ENCODE measurements around the gene CUL7. TPM values are rescaled to one million over a fixed set of nuclear protein-coding genes. Genes with fewer than 3 reads are reported as not detected.

The CUL7 gene
- total RNA-seq, 2 experiments from 2014 or later, result 14.1 to 14.9 TPM

GRCh38 chr6:43078691-43079090, 25.0 kb upstream of the CUL7 start:
- Histone ChIP-seq H3K4me3 (ENCODE audit: low read depth, low read length, poor library complexity, severe bottlenecking) (no peak overlapping the region), H3K36me3 (ENCODE audit: insufficient read depth, low read length) (no peaks in the 10 kb centered on the region), H4K20me1 (ENCODE audit: insufficient read depth, low read length) (0 out of 2 replicates have a peak, but pooled peaks cover 8% of the 10 kb centered on the region), H2AFZ (ENCODE audit: low read length) (no peak overlapping the region), H3K4me1 (ENCODE audit: insufficient read depth, low read length, poor library complexity, severe bottlenecking) (peaks cover 21% of the 10 kb centered on the region), H3K9me3 (ENCODE audit: low read length) (no peaks in the 10 kb centered on the region), H3K27ac (ENCODE audit: low read depth, low read length, poor library complexity, severe bottlenecking) (no peak overlapping the region), H3K9me2 (ENCODE audit: insufficient read depth, low read length) (no peaks in the 10 kb centered on the region), H3K4me2 (ENCODE audit: low read length) (no peak overlapping the region), H3K79me2 (ENCODE audit: insufficient read depth, low read depth, low read length) (peaks cover 6% of the 10 kb centered on the region; the same call in 1 of the 2 replicates)
- BruUV-seq (replicated peaks), result no TSS peak
- CTCF ChIA-PET (ENCODE audit: unreplicated experiment), result no interaction called here
- POLR2A ChIA-PET, result interaction anchor here (0.7 kb wide), 2 partner anchors 20 to 518 kb away, joined by 3 to 4 read pairs; no protein-coding TSS in a partner anchor
- no peak for DNase-seq (ENCODE audit: low spot score)
- TF ChIP-seq CTCF (conservative IDR thresholded peaks at IDR 0.05; ENCODE audit: low read length) (no peak), EZH2phosphoT487 (IDR thresholded peaks at IDR 0.05; ENCODE audit: borderline replicate concordance, low read depth, low read length) (no peak)
- intact Hi-C loops (cut with micrococcal nuclease; ENCODE audit: unreplicated experiment), result loop anchor here (10.0 kb wide), 1 partner anchor 426 kb away; no protein-coding TSS in a partner anchor

- POLR2A ChIA-PET, result no interaction called here
- H3K4me3 ChIP-seq (ENCODE audit: low read depth, low read length, poor library complexity, severe bottlenecking), result peak overlapping the region; percentile 98
- H3K27ac ChIP-seq (ENCODE audit: low read depth, low read length, poor library complexity, severe bottlenecking), result no peak overlapping the region
- no peaks in the 10 kb centered on the region for H3K9me3 ChIP-seq (ENCODE audit: low read length)
- peaks cover 6% of the 10 kb centered on the region; the same call in 1 of the 2 replicates for H3K79me2 ChIP-seq (ENCODE audit: insufficient read depth, low read depth, low read length)
- TF ChIP-seq EZH2phosphoT487 (IDR thresholded peaks at IDR 0.05; ENCODE audit: borderline replicate concordance, low read depth, low read length) (no peak), CTCF (conservative IDR thresholded peaks at IDR 0.05; ENCODE audit: low read length) (no peak)
- peaks cover 21% of the 10 kb centered on the region for H3K4me1 ChIP-seq (ENCODE audit: insufficient read depth, low read length, poor library complexity, severe bottlenecking)
- no peak for DNase-seq (ENCODE audit: low spot score)
- BruUV-seq (replicated peaks), result TSS peak; percentile 39
- no peak overlapping the region for H2AFZ ChIP-seq (ENCODE audit: low read length)
- CTCF ChIA-PET (ENCODE audit: unreplicated experiment), result no interaction called here
- H3K36me3 ChIP-seq (ENCODE audit: insufficient read depth, low read length), result no peaks in the 10 kb centered on the region
- intact Hi-C loops (cut with micrococcal nuclease; ENCODE audit: unreplicated experiment), result loop anchor here (10.0 kb wide), 1 partner anchor 427 kb away; no protein-coding TSS in a partner anchor
- H4K20me1 ChIP-seq (ENCODE audit: insufficient read depth, low read length), result 0 out of 2 replicates have a peak, but pooled peaks cover 5% of the 10 kb centered on the region
- peak overlapping the region; percentile 94 for H3K4me2 ChIP-seq (ENCODE audit: low read length)
- no peaks in the 10 kb centered on the region for H3K9me2 ChIP-seq (ENCODE audit: insufficient read depth, low read length)
Observed at GRCh38 chr6:43077981-43078511, 24.4 kb upstream of the CUL7 start.

DNA sequence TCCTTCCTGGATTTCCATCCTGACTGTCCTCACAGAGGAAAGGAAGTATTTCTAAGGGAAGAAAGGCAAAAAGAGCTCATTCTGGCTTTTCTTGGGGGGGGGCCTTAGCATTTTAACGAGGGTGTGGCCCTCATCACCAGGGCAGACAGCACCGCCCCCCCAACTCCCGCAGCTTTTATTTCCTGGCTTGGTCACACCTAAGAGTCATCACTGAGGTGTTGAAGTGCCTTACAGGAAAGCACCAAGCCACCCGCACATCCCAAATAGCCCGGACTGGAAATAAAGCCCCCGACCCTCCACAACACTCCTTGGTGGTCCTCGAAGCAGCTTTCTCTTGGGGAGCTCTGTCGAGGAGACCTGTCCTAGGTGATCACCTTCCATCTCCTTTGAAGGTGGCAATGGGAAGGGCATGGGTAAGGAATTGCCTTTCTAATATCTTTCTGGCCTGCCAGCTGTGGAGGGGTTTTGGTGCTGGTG, 23.7 kb upstream of the CUL7 start:
- Histone ChIP-seq H3K27ac (ENCODE audit: low read depth, low read length, poor library complexity, severe bottlenecking) (no peak overlapping the region), H3K36me3 (ENCODE audit: insufficient read depth, low read length) (no peaks in the 10 kb centered on the region), H3K9me2 (ENCODE audit: insufficient read depth, low read length) (no peaks in the 10 kb centered on the region), H3K79me2 (ENCODE audit: insufficient read depth, low read depth, low read length) (peaks cover 6% of the 10 kb centered on the region; the same call in 1 of the 2 replicates), H3K4me3 (ENCODE audit: low read depth, low read length, poor library complexity, severe bottlenecking) (peak overlapping the region; percentile 98), H3K9me3 (ENCODE audit: low read length) (no peaks in the 10 kb centered on the region), H3K4me2 (ENCODE audit: low read length) (peak overlapping the region; percentile 94), H3K4me1 (ENCODE audit: insufficient read depth, low read length, poor library complexity, severe bottlenecking) (peaks cover 22% of the 10 kb centered on the region), H2AFZ (ENCODE audit: low read length) (peak overlapping the region; percentile 57; the same call in 1 of the 2 replicates), H4K20me1 (ENCODE audit: insufficient read depth, low read length) (0 out of 2 replicates have a peak, but pooled peaks cover 5% of the 10 kb centered on the region)
- no peak for DNase-seq (ENCODE audit: low spot score)
- TF ChIP-seq CTCF (conservative IDR thresholded peaks at IDR 0.05; ENCODE audit: low read length), result no peak
- TF ChIP-seq EZH2phosphoT487 (IDR thresholded peaks at IDR 0.05; ENCODE audit: borderline replicate concordance, low read depth, low read length), result no peak
- POLR2A ChIA-PET, result interaction anchor here (1.8 kb wide), 1 partner anchor 18 kb away, joined by 6 read pairs; the partner anchor contains the start of genes KLC4 and MRPL2
- CTCF ChIA-PET (ENCODE audit: unreplicated experiment), result no interaction called here
- BruUV-seq (replicated peaks), result no TSS peak
- intact Hi-C loops (cut with micrococcal nuclease; ENCODE audit: unreplicated experiment), result loop anchor here (10.0 kb wide), 1 partner anchor 427 kb away; no protein-coding TSS in a partner anchor
